HCT116 (cell line): Measurements from ENCODE around the gene SMIM20.

ENCODE experiments used
- EZH2 ChIP-seq: fragments of 200-600 bp; sonication (generic); IDR thresholded peaks from 2 replicates; pipeline ENCODE4 v1.6.1; 2017; ENCODE audit warnings: antibody characterized with exemption, mixed run types
- POLR2A ChIP-seq: IDR thresholded peaks from 2 replicates; pipeline ENCODE4 v1.7.0; 2011; ENCODE audit warnings: borderline replicate concordance; ENCODE audit not compliant: insufficient read depth, insufficient read length; ENCODE audit errors: extremely low read depth
- POLR2AphosphoS5 ChIP-seq: IDR thresholded peaks from 2 replicates; pipeline ENCODE4 v1.6.1; 2011; ENCODE audit warnings: mild to moderate bottlenecking, low read depth, low read length, moderate library complexity
- RAD21 ChIP-seq: IDR thresholded peaks from 2 replicates; pipeline ENCODE4 v1.6.1; 2012; ENCODE audit warnings: low read depth, mild to moderate bottlenecking
- REST ChIP-seq: IDR thresholded peaks from 2 replicates; pipeline ENCODE4 v1.6.1; 2012; ENCODE audit warnings: low read depth
- TF ChIP-seq, protein P1 (sequence below), 3 experiments: fragments of 200-600 bp in 1 of 3; sonication (generic) in 1 of 3; IDR thresholded peaks in 2 of 3; conservative IDR thresholded peaks in 1 of 3; 2 replicates each; pipeline ENCODE4 v1.5.1; 2012 to 2017; ENCODE audit warnings: low read depth in 2 of 3, low read length in 2 of 3, antibody characterized with exemption in 1 of 3, borderline replicate concordance in 1 of 3, control low read depth in 1 of 3, mild to moderate bottlenecking in 1 of 3, mixed read lengths in 1 of 3, mixed run types in 1 of 3, moderate library complexity in 1 of 3; ENCODE audit not compliant: insufficient read depth in 1 of 3

DNA sequence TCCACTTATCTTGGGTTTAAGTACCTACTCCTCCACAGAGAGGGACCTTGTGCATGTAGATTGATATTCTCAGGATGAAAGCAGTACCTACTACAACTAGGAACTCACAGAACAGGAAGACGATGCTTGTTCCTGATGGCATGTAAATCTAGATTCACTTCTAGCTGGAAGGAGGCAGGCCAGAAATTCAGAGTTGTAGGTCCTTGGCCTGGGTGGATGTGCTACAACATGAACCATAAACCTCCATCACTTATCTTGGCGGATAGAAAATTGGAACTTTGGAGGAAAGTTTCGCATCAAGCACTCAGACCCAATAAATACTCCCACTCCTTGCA, 9.3 kb upstream of the SMIM20 start:
- TF ChIP-seq, protein P1, sequence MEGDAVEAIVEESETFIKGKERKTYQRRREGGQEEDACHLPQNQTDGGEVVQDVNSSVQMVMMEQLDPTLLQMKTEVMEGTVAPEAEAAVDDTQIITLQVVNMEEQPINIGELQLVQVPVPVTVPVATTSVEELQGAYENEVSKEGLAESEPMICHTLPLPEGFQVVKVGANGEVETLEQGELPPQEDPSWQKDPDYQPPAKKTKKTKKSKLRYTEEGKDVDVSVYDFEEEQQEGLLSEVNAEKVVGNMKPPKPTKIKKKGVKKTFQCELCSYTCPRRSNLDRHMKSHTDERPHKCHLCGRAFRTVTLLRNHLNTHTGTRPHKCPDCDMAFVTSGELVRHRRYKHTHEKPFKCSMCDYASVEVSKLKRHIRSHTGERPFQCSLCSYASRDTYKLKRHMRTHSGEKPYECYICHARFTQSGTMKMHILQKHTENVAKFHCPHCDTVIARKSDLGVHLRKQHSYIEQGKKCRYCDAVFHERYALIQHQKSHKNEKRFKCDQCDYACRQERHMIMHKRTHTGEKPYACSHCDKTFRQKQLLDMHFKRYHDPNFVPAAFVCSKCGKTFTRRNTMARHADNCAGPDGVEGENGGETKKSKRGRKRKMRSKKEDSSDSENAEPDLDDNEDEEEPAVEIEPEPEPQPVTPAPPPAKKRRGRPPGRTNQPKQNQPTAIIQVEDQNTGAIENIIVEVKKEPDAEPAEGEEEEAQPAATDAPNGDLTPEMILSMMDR (IDR thresholded peaks at IDR 0.05 in 2 of 3, conservative IDR thresholded peaks at IDR 0.05 in 1 of 3; ENCODE audit: borderline replicate concordance in 1 of 3, insufficient read depth in 1 of 3, low read depth in 2 of 3, low read length in 2 of 3), result no peak
- TF ChIP-seq EZH2 (no peak), REST (no peak), POLR2AphosphoS5 (no peak), POLR2A (no peak), RAD21 (no peak)
